Astrocyte (in vitro differentiated cells and primary cell): ENCODE measurements around the gene WDR1. TPM values are rescaled to one million over a fixed set of nuclear protein-coding genes. Genes with fewer than 3 reads are reported as not detected.

ENCODE experiments used
- DNase-seq: peaks from one replicate; pipeline ENCODE4 v3.0.0-alpha.2; 2010; ENCODE audit warnings: low read depth
- FAIRE-seq: peaks from 2 replicates; lab custom pipeline; 2011; peaks lifted over from hg19 to GRCh38; lab: Jason Lieb, UNC
- H2AFZ ChIP-seq: 2 replicates; pipeline ENCODE4 v1.6.0; 2012; ENCODE audit warnings: low read depth, low read length, inconsistent platforms
- H3K27ac ChIP-seq: 2 replicates; pipeline ENCODE4 v1.5.1; 2011; ENCODE audit warnings: low read depth, low read length, inconsistent platforms
- H3K27me3 ChIP-seq: 2 replicates; pipeline ENCODE4 v1.6.0; 2011; ENCODE audit warnings: low read length, inconsistent platforms; ENCODE audit not compliant: insufficient read depth
- H3K36me3 ChIP-seq: 2 replicates; pipeline ENCODE4 v1.5.1; 2011; ENCODE audit warnings: low read length, inconsistent platforms; ENCODE audit not compliant: insufficient read depth
- H3K4me1 ChIP-seq: 2 replicates; pipeline ENCODE4 v1.5.1; 2011; ENCODE audit warnings: low read length, inconsistent platforms; ENCODE audit not compliant: insufficient read depth
- H3K4me2 ChIP-seq: 2 replicates; pipeline ENCODE4 v1.6.0; 2012; ENCODE audit warnings: low read length, inconsistent platforms
- H3K4me3 ChIP-seq: 2 replicates; pipeline ENCODE4 v1.5.1; 2011; ENCODE audit warnings: low read depth, mild to moderate bottlenecking, low read length, inconsistent platforms; ENCODE audit not compliant: insufficient read depth
- H3K79me2 ChIP-seq: 2 replicates; pipeline ENCODE4 v1.6.0; 2012; ENCODE audit warnings: mild to moderate bottlenecking, low read length, inconsistent platforms; ENCODE audit not compliant: insufficient read depth
- H3K9ac ChIP-seq: 2 replicates; pipeline ENCODE4 v1.6.0; 2012; ENCODE audit warnings: mild to moderate bottlenecking, low read length, inconsistent platforms
- H3K9me3 ChIP-seq: 2 replicates; pipeline ENCODE4 v1.5.1; 2012; ENCODE audit warnings: low read depth, mild to moderate bottlenecking, low read length, inconsistent platforms; ENCODE audit not compliant: insufficient read depth
- H4K20me1 ChIP-seq: 2 replicates; pipeline ENCODE4 v1.6.0; 2012; ENCODE audit warnings: low read length, inconsistent platforms; ENCODE audit not compliant: insufficient read depth
- H3K27ac Mint-ChIP-seq: one replicate; pipeline ENCODE4 v1.8.0; 2021; ENCODE audit warnings: mild to moderate bottlenecking, mixed read lengths; ENCODE audit not compliant: unreplicated experiment
- H3K27me3 Mint-ChIP-seq: one replicate; pipeline ENCODE4 v1.8.0; 2021; ENCODE audit warnings: low read depth, mixed read lengths; ENCODE audit not compliant: unreplicated experiment
- H3K36me3 Mint-ChIP-seq: one replicate; pipeline ENCODE4 v1.8.0; 2021; ENCODE audit warnings: low read depth, mixed read lengths; ENCODE audit not compliant: unreplicated experiment
- H3K4me1 Mint-ChIP-seq: one replicate; pipeline ENCODE4 v1.8.0; 2021; ENCODE audit warnings: low read depth, mixed read lengths; ENCODE audit not compliant: unreplicated experiment
- H3K4me3 Mint-ChIP-seq: one replicate; pipeline ENCODE4 v1.8.0; 2021; ENCODE audit warnings: mild to moderate bottlenecking, moderate library complexity, mixed read lengths; ENCODE audit not compliant: unreplicated experiment
- H3K9me3 Mint-ChIP-seq: one replicate; pipeline ENCODE4 v1.8.0; 2021; ENCODE audit warnings: mild to moderate bottlenecking, mixed read lengths; ENCODE audit not compliant: unreplicated experiment
- CTCF ChIP-seq: IDR thresholded peaks from 2 replicates; pipeline ENCODE4 v1.5.1; 2011; ENCODE audit warnings: low read depth, mild to moderate bottlenecking, inconsistent platforms, low read length, moderate library complexity; ENCODE audit not compliant: insufficient read depth
- EZH2 ChIP-seq: IDR thresholded peaks from 2 replicates; pipeline ENCODE4 v1.6.1; 2012; ENCODE audit warnings: mild to moderate bottlenecking, low read length, inconsistent platforms; ENCODE audit not compliant: insufficient read depth
- total RNA-seq: library from RNA; stranded (reverse); gene quantifications from 2 replicates; pipeline ENCODE4 v1.2.1, GENCODE V29; 2021

Gene WDR1
- total RNA-seq, 1 donor from 2014 or later = 620 TPM

- Histone ChIP-seq H3K27ac (no peak overlapping the region), H3K79me2 (no peaks in the 10 kb centered on the region), H2AFZ (no peak overlapping the region), H3K9ac (no peak overlapping the region), H3K27me3 (no peaks in the 10 kb centered on the region), H3K4me2 (no peak overlapping the region), H3K4me3 (no peak overlapping the region), H3K9me3 (no peaks in the 10 kb centered on the region), H4K20me1 (no peaks in the 10 kb centered on the region), H3K4me1 (no peaks in the 10 kb centered on the region), H3K36me3 (no peaks in the 10 kb centered on the region)
- no peak for FAIRE-seq
- H3K27ac Mint-ChIP-seq = no peak overlapping the region
- H3K27me3 Mint-ChIP-seq = peaks cover 5% of the 10 kb centered on the region
- TF ChIP-seq CTCF (no peak), EZH2 (no peak)
- peaks cover 6% of the 10 kb centered on the region for H3K36me3 Mint-ChIP-seq
- no peaks in the 10 kb centered on the region for H3K9me3 Mint-ChIP-seq
- no peak overlapping the region for H3K4me3 Mint-ChIP-seq
- DNase-seq = no peak
- peaks cover 4% of the 10 kb centered on the region for H3K4me1 Mint-ChIP-seq
These were observed 62.8 kb downstream of the WDR1 start for GRCh38 chr4:10053635-10054453.

GRCh38 chr4:10051517-10052135 lies 65.0 kb downstream of the WDR1 start:
- Histone ChIP-seq H3K27me3 (no peaks in the 10 kb centered on the region), H3K9me3 (no peaks in the 10 kb centered on the region), H3K4me1 (no peaks in the 10 kb centered on the region), H2AFZ (no peak overlapping the region), H3K79me2 (no peaks in the 10 kb centered on the region), H3K4me3 (no peak overlapping the region), H4K20me1 (no peaks in the 10 kb centered on the region), H3K27ac (no peak overlapping the region), H3K4me2 (no peak overlapping the region), H3K9ac (no peak overlapping the region), H3K36me3 (no peaks in the 10 kb centered on the region)
- TF ChIP-seq CTCF (no peak), EZH2 (no peak)
- no peak for DNase-seq
- no peak for FAIRE-seq
- Mint-ChIP-seq H3K4me3 (no peak overlapping the region), H3K4me1 (peaks cover 7% of the 10 kb centered on the region), H3K9me3 (no peaks in the 10 kb centered on the region), H3K36me3 (peaks cover 4% of the 10 kb centered on the region), H3K27me3 (peaks cover 5% of the 10 kb centered on the region), H3K27ac (no peak overlapping the region)

- H3K36me3 ChIP-seq = no peaks in the 10 kb centered on the region
- Mint-ChIP-seq H3K4me3 (no peak overlapping the region), H3K9me3 (no peaks in the 10 kb centered on the region), H3K4me1 (peaks cover 10% of the 10 kb centered on the region), H3K27me3 (peaks cover 5% of the 10 kb centered on the region), H3K27ac (no peak overlapping the region), H3K36me3 (peaks cover 4% of the 10 kb centered on the region)
- no peaks in the 10 kb centered on the region for H3K4me1 ChIP-seq
- no peak overlapping the region for H3K9ac ChIP-seq
- H3K4me3 ChIP-seq = no peak overlapping the region
- H3K4me2 ChIP-seq = no peak overlapping the region
- H4K20me1 ChIP-seq = no peaks in the 10 kb centered on the region
- no peak overlapping the region for H2AFZ ChIP-seq
- TF ChIP-seq CTCF (no peak), EZH2 (no peak)
- no peaks in the 10 kb centered on the region for H3K9me3 ChIP-seq
- DNase-seq = no peak
- no peak overlapping the region for H3K27ac ChIP-seq
- FAIRE-seq = no peak
- H3K79me2 ChIP-seq = no peaks in the 10 kb centered on the region
- H3K27me3 ChIP-seq = no peaks in the 10 kb centered on the region
These were observed 65.9 kb downstream of the WDR1 start for GRCh38 chr4:10050721-10051120.
